Epidermal melanocyte (primary cell): ENCODE results near the gene MYL5.
"Not testable (repeated sequence)": the region's sequence is repeated elsewhere in the genome, so short reads cannot be mapped to it uniquely, and the experiment has no call there.

ENCODE experiments used
- DNase-seq: peaks from one replicate; pipeline ENCODE4 v3.0.0; 2011; ENCODE audit warnings: low spot score; ENCODE audit not compliant: insufficient read length

The MYL5 gene

GRCh38 chr4:704971-705277 is 30.6 kb downstream of the MYL5 start:
- no peak for DNase-seq

- DNase-seq = peak; percentile 99
Observed at GRCh38 chr4:705278-706082, 31.1 kb downstream of the MYL5 start, which contains the start of gene PCGF3. Gene PCGF3, plus strand, starts transcription at chr4:705832. Its CDS starts 27,849 bp downstream, at chr4:733681.

- DNase-seq = not testable (repeated sequence)
Observed at GRCh38 chr4:706083-706633, 31.8 kb downstream of the MYL5 start.

- no peak for DNase-seq
Observed at GRCh38 chr4:706834-707598, 32.7 kb downstream of the MYL5 start.

GRCh38 chr4:707929-708630 is 33.7 kb downstream of the MYL5 start:
- DNase-seq = no peak

- no peak for DNase-seq
Observed at GRCh38 chr4:708631-708933, 34.2 kb downstream of the MYL5 start.

- DNase-seq = no peak
Observed at GRCh38 chr4:709348-709747, 35.0 kb downstream of the MYL5 start.

- no peak for DNase-seq
Observed at GRCh38 chr4:710116-710515, 35.8 kb downstream of the MYL5 start.

GRCh38 chr4:710916-711315 is 36.6 kb downstream of the MYL5 start:
- no peak for DNase-seq

- no peak for DNase-seq
Observed at GRCh38 chr4:712093-712492, 37.8 kb downstream of the MYL5 start.

GRCh38 chr4:712916-713632 is 38.7 kb downstream of the MYL5 start:
- no peak for DNase-seq

- no peak for DNase-seq
Observed at GRCh38 chr4:714087-714486, 39.7 kb downstream of the MYL5 start.

- no peak for DNase-seq
Observed at GRCh38 chr4:717601-718320, 43.4 kb downstream of the MYL5 start.

- no peak for DNase-seq
Observed at GRCh38 chr4:718460-718859, 44.1 kb downstream of the MYL5 start.

GRCh38 chr4:720111-720860 is 45.9 kb downstream of the MYL5 start:
- DNase-seq = no peak

- peak; percentile 93 for DNase-seq
Observed at GRCh38 chr4:721261-722168, 47.2 kb downstream of the MYL5 start.

- no peak for DNase-seq
Observed at GRCh38 chr4:722169-722725, 47.9 kb downstream of the MYL5 start.

- no peak for DNase-seq
Observed at GRCh38 chr4:722851-723360, 48.6 kb downstream of the MYL5 start.
